Measurements from ENCODE around the gene GAPDH. TPM values are rescaled to one million over a fixed set of nuclear protein-coding genes. Genes with fewer than 3 reads are reported as not detected.

The GAPDH gene
- total RNA-seq, 4 donors from 2014 or later: 1,442 to 2,828 (median 1,967) TPM

DNA sequence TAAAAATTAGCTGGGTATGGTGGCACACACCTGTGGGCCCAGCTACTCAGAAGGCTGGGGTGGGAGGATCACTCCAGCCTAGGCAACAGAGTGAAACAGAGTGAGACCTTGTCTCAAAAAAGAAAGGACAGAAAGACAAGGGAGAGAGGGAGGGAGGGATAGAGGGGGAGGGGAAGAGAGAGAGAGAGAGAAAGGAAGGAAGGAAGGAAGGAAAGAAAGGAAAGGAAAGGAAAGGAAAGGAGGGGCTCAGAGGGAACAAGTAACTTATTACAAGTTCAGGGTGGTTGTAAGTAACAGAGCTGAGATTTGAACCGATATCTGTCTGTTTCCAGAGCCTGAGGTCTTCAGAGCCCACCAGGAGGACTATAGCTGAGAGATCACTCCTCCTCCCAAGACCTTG is 13.2 kb downstream of the GAPDH start:
- Histone ChIP-seq H3K4me1 (peaks cover 41% of the 10 kb centered on the region), H3K27ac (no peak overlapping the region), H3K27me3 (no peaks in the 10 kb centered on the region), H3K36me3 (peaks cover 20% of the 10 kb centered on the region), H3K4me3 (no peak overlapping the region), H3K9me3 (no peaks in the 10 kb centered on the region)
- no peak for DNase-seq (ENCODE audit: low spot score in 2 of 2)
- 92% methylated on average over 1 of the region's 1 CpG for WGBS
- no peak for TF ChIP-seq POLR2A (IDR thresholded peaks at IDR 0.05)
- no peak for TF ChIP-seq POLR2AphosphoS5 (IDR thresholded peaks at IDR 0.05)
- no peak for TF ChIP-seq EP300 (IDR thresholded peaks at IDR 0.05)
- TF ChIP-seq CTCF (IDR thresholded peaks at IDR 0.05): no peak

GRCh38 chr12:6547987-6548386 is 13.7 kb downstream of the GAPDH start:
- no peaks in the 10 kb centered on the region for H3K27me3 ChIP-seq
- H3K27ac ChIP-seq: no peak overlapping the region
- TF ChIP-seq EP300 (IDR thresholded peaks at IDR 0.05) (no peak), POLR2AphosphoS5 (IDR thresholded peaks at IDR 0.05) (no peak), POLR2A (IDR thresholded peaks at IDR 0.05) (no peak), CTCF (IDR thresholded peaks at IDR 0.05) (no peak)
- H3K4me3 ChIP-seq: no peak overlapping the region
- peaks cover 45% of the 10 kb centered on the region for H3K4me1 ChIP-seq
- peaks cover 20% of the 10 kb centered on the region for H3K36me3 ChIP-seq
- 75% methylated on average over 9 of the region's 9 CpGs for WGBS
- H3K9me3 ChIP-seq: no peaks in the 10 kb centered on the region
- DNase-seq (ENCODE audit: low spot score in 2 of 2): no peak

GRCh38 chr12:6548556-6548955 is 14.2 kb downstream of the GAPDH start:
- H3K4me1 ChIP-seq: peaks cover 51% of the 10 kb centered on the region
- H3K4me3 ChIP-seq: no peak overlapping the region
- no peak overlapping the region for H3K27ac ChIP-seq
- 81% methylated on average over 8 of the region's 26 CpGs for WGBS
- TF ChIP-seq POLR2A (IDR thresholded peaks at IDR 0.05) (no peak), CTCF (IDR thresholded peaks at IDR 0.05) (no peak), EP300 (IDR thresholded peaks at IDR 0.05) (no peak), POLR2AphosphoS5 (IDR thresholded peaks at IDR 0.05) (no peak)
- no peaks in the 10 kb centered on the region for H3K9me3 ChIP-seq
- DNase-seq (ENCODE audit: low spot score in 2 of 2): no peak
- no peaks in the 10 kb centered on the region for H3K27me3 ChIP-seq
- peaks cover 20% of the 10 kb centered on the region for H3K36me3 ChIP-seq

DNA sequence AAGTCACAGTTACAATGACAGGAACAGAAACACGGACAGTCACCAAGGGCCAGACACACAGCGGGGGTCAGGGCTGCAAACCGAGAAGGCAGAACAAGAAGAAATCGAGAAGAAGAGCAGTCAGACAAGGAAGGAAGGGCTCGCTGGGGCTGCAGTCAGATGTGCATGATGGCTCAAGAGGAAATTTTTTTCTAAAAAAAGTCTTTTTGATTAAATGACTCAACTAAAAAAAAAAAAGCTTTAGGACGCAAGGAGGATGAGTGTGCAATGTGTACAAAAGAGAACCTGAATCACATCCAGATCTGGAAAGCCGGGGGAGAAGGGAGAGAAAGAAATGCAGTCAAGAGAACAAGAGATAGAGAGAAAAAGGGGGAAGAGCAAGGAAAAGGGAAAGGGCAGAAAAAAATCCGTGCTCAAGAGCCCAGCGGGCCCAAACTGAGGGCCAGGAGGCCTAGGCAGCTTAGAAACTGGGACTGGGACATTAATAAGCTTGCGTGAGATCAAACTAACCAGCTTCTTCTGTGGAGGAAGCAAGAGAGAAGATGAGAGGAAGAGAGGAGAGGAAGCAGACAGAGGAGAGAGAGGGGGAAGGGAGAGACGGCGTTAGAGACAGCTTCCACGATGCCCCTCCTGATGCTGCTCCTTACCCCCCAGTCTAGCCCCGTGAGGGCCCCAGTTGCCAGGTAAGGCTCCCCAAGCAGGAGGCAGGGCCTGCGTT is 14.8 kb downstream of the GAPDH start:
- Histone ChIP-seq H3K4me1 (peaks cover 57% of the 10 kb centered on the region), H3K36me3 (peaks cover 20% of the 10 kb centered on the region), H3K4me3 (no peak overlapping the region), H3K27ac (peak overlapping the region; percentile 28), H3K9me3 (no peaks in the 10 kb centered on the region), H3K27me3 (no peaks in the 10 kb centered on the region)
- no peak for DNase-seq (ENCODE audit: low spot score in 2 of 2)
- TF ChIP-seq POLR2AphosphoS5 (IDR thresholded peaks at IDR 0.05) (no peak), POLR2A (IDR thresholded peaks at IDR 0.05) (no peak)
- WGBS: 73% methylated on average over 15 of the region's 15 CpGs

DNA sequence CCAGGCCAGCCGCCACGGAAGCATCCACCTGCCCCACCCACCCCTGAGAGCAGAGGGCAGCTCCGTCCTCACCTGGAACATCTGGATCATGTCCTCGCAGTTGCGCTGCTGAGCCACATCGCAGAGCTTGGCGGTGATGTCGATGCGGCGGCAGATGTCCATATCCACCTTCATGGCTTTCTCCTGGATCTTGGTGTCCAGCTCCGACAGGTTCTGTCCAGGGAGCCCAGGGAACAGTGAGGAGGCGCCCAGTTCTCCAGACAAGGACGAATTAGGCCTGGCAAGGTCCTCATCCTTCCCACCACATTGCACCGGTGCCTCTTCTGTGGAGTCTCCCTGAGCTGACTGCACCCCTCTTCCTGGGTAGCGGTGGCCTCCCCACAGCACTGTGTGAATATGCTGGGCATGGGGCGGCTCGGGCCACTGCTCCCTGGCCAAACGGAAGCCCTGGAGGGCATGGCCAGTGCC is 15.4 kb downstream of the GAPDH start:
- H3K4me3 ChIP-seq: no peak overlapping the region
- WGBS: 60% methylated on average over 3 of the region's 18 CpGs
- H3K4me1 ChIP-seq: peaks cover 62% of the 10 kb centered on the region
- H3K27ac ChIP-seq: peak overlapping the region; percentile 28
- peaks cover 20% of the 10 kb centered on the region for H3K36me3 ChIP-seq
- no peak for DNase-seq (ENCODE audit: low spot score in 2 of 2)
- no peaks in the 10 kb centered on the region for H3K27me3 ChIP-seq
- H3K9me3 ChIP-seq: no peaks in the 10 kb centered on the region
- TF ChIP-seq POLR2AphosphoS5 (IDR thresholded peaks at IDR 0.05) (no peak), CTCF (IDR thresholded peaks at IDR 0.05) (no peak), EP300 (IDR thresholded peaks at IDR 0.05) (no peak), POLR2A (IDR thresholded peaks at IDR 0.05) (no peak)

Measured in suprapubic skin (tissue), 4 donors.